Tongue (tissue), 2 donors: ENCODE data around the gene CST9. TPM values are rescaled to one million over a fixed set of nuclear protein-coding genes. Genes with fewer than 3 reads are reported as not detected.

Experiments used
- DNase-seq: peaks from one replicate; pipeline ENCODE4 v3.0.0-alpha.2; 2015
- total RNA-seq: library from RNA; depleted of rRNA; stranded (reverse); fragments of >200 nt; gene quantifications from one replicate; pipeline ENCODE4 v1.2.3, GENCODE V29; 2014

The CST9 gene
- not detected for total RNA-seq

GRCh38 chr20:23605867-23606651 lies at the start of gene CST9:
Gene CST9, minus strand, starts transcription at chr20:23605917. Its CDS starts 53 bp downstream, at chr20:23605864.
- DNase-seq = no peak

- DNase-seq = no peak
Measured at GRCh38 chr20:23654717-23655116, 49.0 kb upstream of the CST9 start.

GRCh38 chr20:23654000-23654399 lies 48.3 kb upstream of the CST9 start:
- peak; percentile 63 for DNase-seq

- no peak for DNase-seq
Measured at GRCh38 chr20:23653400-23653938, 47.8 kb upstream of the CST9 start.

GRCh38 chr20:23652926-23653325 lies 47.2 kb upstream of the CST9 start:
- DNase-seq = no peak

GRCh38 chr20:23652371-23652770 lies 46.7 kb upstream of the CST9 start:
- no peak for DNase-seq

- DNase-seq = no peak
Measured at GRCh38 chr20:23651117-23651516, 45.4 kb upstream of the CST9 start.

- DNase-seq = no peak
Measured at GRCh38 chr20:23649830-23650417, 44.2 kb upstream of the CST9 start.

- no peak for DNase-seq
Measured at GRCh38 chr20:23649242-23649641, 43.5 kb upstream of the CST9 start.

- DNase-seq = no peak
Measured at GRCh38 chr20:23647346-23647745, 41.6 kb upstream of the CST9 start.

GRCh38 chr20:23646106-23646873 lies 40.6 kb upstream of the CST9 start:
- DNase-seq = no peak

GRCh38 chr20:23645575-23645974 lies 39.9 kb upstream of the CST9 start:
- DNase-seq = no peak

GRCh38 chr20:23644164-23644563 lies 38.4 kb upstream of the CST9 start:
- DNase-seq = no peak

GRCh38 chr20:23643659-23644058 lies 37.9 kb upstream of the CST9 start:
- no peak for DNase-seq

GRCh38 chr20:23641936-23642751 lies 36.4 kb upstream of the CST9 start:
- no peak for DNase-seq

GRCh38 chr20:23640671-23641667 lies 35.3 kb upstream of the CST9 start:
- no peak for DNase-seq

- no peak for DNase-seq
Measured at GRCh38 chr20:23640018-23640601, 34.4 kb upstream of the CST9 start.

- no peak for DNase-seq
Measured at GRCh38 chr20:23639490-23639958, 33.8 kb upstream of the CST9 start.

- DNase-seq = no peak
Measured at GRCh38 chr20:23638309-23638708, 32.6 kb upstream of the CST9 start.
